ENCODE results near the gene BAHD1. TPM values are rescaled to one million over a fixed set of nuclear protein-coding genes. Genes with fewer than 3 reads are reported as not detected.

The BAHD1 gene
- total and polyA plus RNA-seq, 9 donors, result 14.8 to 67.3 (median 40.1) TPM

GRCh38 chr15:40444736-40445135 is 4.0 kb downstream of the BAHD1 start:
- WGBS, 3 donors, result 68 to 70% (median 69%) methylated on average over 5 of the region's 5 CpGs
- intact Hi-C loops (cut with DNase I), result loop anchor here in 2 of 4 donors (5.0 to 10.0 kb wide), 2 partner anchors 63 to 120 kb away; partner anchors contain the start of genes CCDC32 (in 1 of the 2) and RPUSD2 (in 1 of the 2)
- H3K4me3 ChIP-seq, result no peak overlapping the region
- H3K27ac ChIP-seq, result no peak overlapping the region
- no peak for DNase-seq
- H3K9me3 ChIP-seq, result no peaks in the 10 kb centered on the region
- peaks cover 8% of the 10 kb centered on the region for H3K4me1 ChIP-seq (ENCODE audit: insufficient read depth)
- TF ChIP-seq EP300 (IDR thresholded peaks at IDR 0.05) (no peak), CTCF (IDR thresholded peaks at IDR 0.05) (no peak), POLR2A (IDR thresholded peaks at IDR 0.05) (no peak)
- no peaks in the 10 kb centered on the region for H3K27me3 ChIP-seq
- H3K36me3 ChIP-seq, result no peaks in the 10 kb centered on the region

- TF ChIP-seq POLR2A (IDR thresholded peaks at IDR 0.05) (no peak), CTCF (IDR thresholded peaks at IDR 0.05) (no peak), EP300 (IDR thresholded peaks at IDR 0.05) (no peak)
- WGBS, 3 donors, result 11 to 28% (median 21%) methylated on average over 9 of the region's 9 CpGs
- H3K27ac ChIP-seq, result no peak overlapping the region
- peaks cover 8% of the 10 kb centered on the region for H3K4me1 ChIP-seq (ENCODE audit: insufficient read depth)
- intact Hi-C loops (cut with DNase I), result loop anchor here in 1 of 4 donors (10.0 kb wide), 1 partner anchor 119 kb away; the partner anchor contains the start of genes CCDC32 and RPUSD2
- no peak for DNase-seq
- no peak overlapping the region for H3K4me3 ChIP-seq
- no peaks in the 10 kb centered on the region for H3K27me3 ChIP-seq
- H3K9me3 ChIP-seq, result no peaks in the 10 kb centered on the region
- no peaks in the 10 kb centered on the region for H3K36me3 ChIP-seq
Observed at GRCh38 chr15:40445421-40445922, 4.7 kb downstream of the BAHD1 start.

GRCh38 chr15:40446144-40446543 is 5.4 kb downstream of the BAHD1 start:
- Histone ChIP-seq H3K4me3 (no peak overlapping the region), H3K9me3 (no peaks in the 10 kb centered on the region), H3K4me1 (ENCODE audit: insufficient read depth) (peaks cover 8% of the 10 kb centered on the region), H3K27me3 (no peaks in the 10 kb centered on the region), H3K36me3 (no peaks in the 10 kb centered on the region), H3K27ac (no peak overlapping the region)
- WGBS, 3 donors, result 74 to 77% (median 77%) methylated on average over 3 of the region's 3 CpGs
- no peak for DNase-seq
- TF ChIP-seq CTCF (IDR thresholded peaks at IDR 0.05) (no peak), EP300 (IDR thresholded peaks at IDR 0.05) (no peak), POLR2A (IDR thresholded peaks at IDR 0.05) (no peak)
- intact Hi-C loops (cut with DNase I), result loop anchor here in 1 of 4 donors (10.0 kb wide), 1 partner anchor 119 kb away; the partner anchor contains the start of genes CCDC32 and RPUSD2

GRCh38 chr15:40448354-40448753 is 7.6 kb downstream of the BAHD1 start:
- Histone ChIP-seq H3K4me1 (ENCODE audit: insufficient read depth) (peaks cover 11% of the 10 kb centered on the region), H3K9me3 (no peaks in the 10 kb centered on the region), H3K36me3 (no peaks in the 10 kb centered on the region), H3K27me3 (no peaks in the 10 kb centered on the region), H3K4me3 (no peak overlapping the region), H3K27ac (no peak overlapping the region)
- no peak for TF ChIP-seq EP300 (IDR thresholded peaks at IDR 0.05)
- intact Hi-C loops (cut with DNase I), result loop anchor here in 1 of 4 donors (10.0 kb wide), 1 partner anchor 116 kb away; the partner anchor contains the start of genes CCDC32 and RPUSD2
- DNase-seq, result no peak
- 88 to 91% (median 91%) methylated on average over 4 of the region's 4 CpGs for WGBS, 3 donors

GRCh38 chr15:40449275-40449674 is 8.5 kb downstream of the BAHD1 start:
- Histone ChIP-seq H3K4me3 (no peak overlapping the region), H3K27ac (no peak overlapping the region), H3K27me3 (no peaks in the 10 kb centered on the region), H3K4me1 (ENCODE audit: insufficient read depth) (peaks cover 7% of the 10 kb centered on the region), H3K36me3 (no peaks in the 10 kb centered on the region), H3K9me3 (no peaks in the 10 kb centered on the region)
- no peak for DNase-seq
- TF ChIP-seq EP300 (IDR thresholded peaks at IDR 0.05), result no peak
- no peak for TF ChIP-seq POLR2A (IDR thresholded peaks at IDR 0.05)
- TF ChIP-seq CTCF (IDR thresholded peaks at IDR 0.05), result no peak
- intact Hi-C loops (cut with DNase I), result loop anchor here in 1 of 4 donors (10.0 kb wide), 1 partner anchor 116 kb away; the partner anchor contains the start of genes CCDC32 and RPUSD2

Data from ovary (tissue), 9 donors.